ENCODE results near the gene C10orf90.

C10orf90 gene

DNA sequence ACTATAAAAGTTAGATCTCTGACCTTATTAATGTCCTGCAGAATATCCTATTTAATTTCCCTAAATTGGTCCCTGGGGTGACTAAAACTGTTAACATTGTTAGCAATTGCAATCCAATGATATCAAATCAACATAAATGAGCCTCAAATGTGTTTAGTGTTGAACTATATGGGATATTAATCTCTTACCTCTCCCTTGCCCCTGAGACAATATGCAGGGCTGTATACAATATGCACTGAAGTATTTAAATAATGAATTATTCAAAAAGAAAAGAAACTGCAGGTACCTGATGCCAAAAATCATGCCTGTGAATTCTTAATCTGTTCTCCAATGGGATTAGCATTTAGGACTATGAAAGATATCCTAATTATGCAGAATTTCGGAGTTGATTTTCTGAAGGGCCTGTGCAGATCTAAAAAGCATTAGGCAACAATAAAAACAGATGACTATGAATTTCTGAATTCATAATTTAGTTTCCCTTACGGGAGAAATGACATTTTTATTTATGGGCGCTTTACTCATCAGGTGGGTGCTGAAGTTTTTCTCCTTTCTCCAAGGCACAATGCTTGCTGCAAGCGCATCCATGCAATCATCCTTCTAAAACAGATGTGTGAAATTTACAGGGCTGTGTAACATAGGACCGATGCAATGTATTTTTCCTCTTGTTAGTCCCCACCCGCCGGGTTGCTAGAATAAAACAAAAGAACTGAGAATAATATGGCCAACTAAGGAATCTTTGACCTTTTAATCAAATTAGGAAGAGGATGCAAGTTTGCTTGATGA, 5.4 kb upstream of the C10orf90 start:
- H3K4me3 ChIP-seq (ENCODE audit: low read depth, low read length): no peak overlapping the region

DNA sequence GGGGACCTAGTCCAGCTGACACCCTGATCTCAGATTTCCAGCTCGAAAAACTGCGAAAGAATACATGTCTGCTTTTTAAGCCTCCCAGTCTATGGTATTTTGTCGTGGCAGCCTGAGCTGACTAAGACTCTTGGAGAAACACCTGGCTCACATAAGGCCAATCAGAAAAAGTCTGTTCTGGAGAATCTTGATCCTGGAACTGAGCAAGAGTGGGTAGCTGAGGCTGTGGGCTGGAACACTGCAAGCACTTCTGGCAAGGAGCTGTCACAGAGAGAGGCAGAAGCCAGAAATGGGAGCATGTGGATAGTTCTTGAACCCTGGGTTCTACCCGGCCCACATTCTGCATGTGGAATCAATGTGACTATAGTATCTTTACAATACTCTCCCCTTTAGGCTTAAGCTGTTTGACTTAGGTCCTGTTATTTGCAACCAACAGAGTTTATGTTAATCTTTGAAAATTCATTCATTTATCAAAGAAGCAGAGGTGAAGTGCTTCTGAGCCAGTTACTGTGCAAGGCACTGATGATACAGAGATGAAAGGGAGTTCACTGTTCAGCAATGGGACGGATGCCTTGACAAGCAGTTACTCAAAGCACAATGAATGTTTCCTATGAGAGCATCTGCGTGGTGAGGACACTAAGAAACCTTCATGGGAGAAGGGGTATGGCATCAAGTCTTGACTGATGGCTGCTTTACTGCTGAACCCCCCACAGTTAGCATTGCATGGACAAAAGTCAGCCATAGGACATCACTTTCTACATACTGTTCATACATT, 4.4 kb upstream of the C10orf90 start:
- DNase-seq (ENCODE audit: low read depth): no peak
- TF ChIP-seq CTCF (IDR thresholded peaks at IDR 0.05; ENCODE audit: insufficient read depth, low read depth, low read length, missing control alignments): no peak
- no peak overlapping the region for H3K4me3 ChIP-seq (ENCODE audit: low read depth, low read length)

More for the DNA sequence above, 5.4 kb upstream of the C10orf90 start:
- no peak for DNase-seq (ENCODE audit: low read depth)
- no peak for TF ChIP-seq CTCF (IDR thresholded peaks at IDR 0.05; ENCODE audit: insufficient read depth, low read depth, low read length, missing control alignments)

DNA sequence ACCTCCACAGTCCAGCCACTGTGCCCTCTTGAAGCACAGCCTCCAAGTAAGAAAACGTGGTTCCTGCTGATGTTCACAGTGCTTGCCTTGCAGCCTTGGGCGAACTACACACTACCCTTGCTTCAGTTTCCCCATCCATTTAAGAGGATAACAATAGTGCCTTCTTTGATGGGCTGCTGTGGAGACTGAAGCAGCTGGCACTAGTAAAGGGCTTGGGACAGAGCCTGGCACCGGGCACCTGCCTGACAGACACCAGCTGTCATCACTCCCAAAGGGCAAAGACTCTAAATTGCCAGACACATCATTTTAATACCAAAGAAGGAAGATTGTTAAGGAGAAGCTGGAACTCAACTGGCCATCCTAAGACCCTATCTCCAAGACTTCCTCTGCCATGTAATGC, 3.1 kb upstream of the C10orf90 start:
- no peak for TF ChIP-seq CTCF (IDR thresholded peaks at IDR 0.05; ENCODE audit: insufficient read depth, low read depth, low read length, missing control alignments)
- no peak for DNase-seq (ENCODE audit: low read depth)
- no peak overlapping the region for H3K4me3 ChIP-seq (ENCODE audit: low read depth, low read length)

- TF ChIP-seq CTCF (IDR thresholded peaks at IDR 0.05; ENCODE audit: insufficient read depth, low read depth, low read length, missing control alignments): no peak
- no peak for DNase-seq (ENCODE audit: low read depth)
- H3K4me3 ChIP-seq (ENCODE audit: low read depth, low read length): no peak overlapping the region
These were observed 996 bp upstream of the C10orf90 start for GRCh38 chr10:126671402-126671975.

DNA sequence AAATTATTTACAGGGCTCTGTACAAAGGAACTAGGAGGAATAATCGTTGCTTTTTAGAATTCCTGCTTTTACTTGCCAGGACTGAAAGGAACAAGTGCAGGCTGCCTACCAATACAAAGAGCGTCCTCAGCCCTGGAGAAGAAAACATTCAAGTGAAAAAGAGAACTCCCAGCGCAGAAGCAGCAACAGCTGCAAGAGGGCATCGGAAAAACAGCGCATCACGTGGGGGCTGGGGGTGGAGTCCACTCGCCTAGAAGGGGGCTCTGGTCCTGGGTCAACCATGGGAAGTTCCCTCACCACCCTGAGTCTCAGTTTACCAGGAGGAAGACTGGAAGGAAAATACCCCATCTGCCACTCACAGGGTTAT, 385 bp upstream of the C10orf90 start:
- DNase-seq (ENCODE audit: low read depth): no peak
- TF ChIP-seq CTCF (IDR thresholded peaks at IDR 0.05; ENCODE audit: insufficient read depth, low read depth, low read length, missing control alignments): no peak
- H3K4me3 ChIP-seq (ENCODE audit: low read depth, low read length): no peak overlapping the region

DNA sequence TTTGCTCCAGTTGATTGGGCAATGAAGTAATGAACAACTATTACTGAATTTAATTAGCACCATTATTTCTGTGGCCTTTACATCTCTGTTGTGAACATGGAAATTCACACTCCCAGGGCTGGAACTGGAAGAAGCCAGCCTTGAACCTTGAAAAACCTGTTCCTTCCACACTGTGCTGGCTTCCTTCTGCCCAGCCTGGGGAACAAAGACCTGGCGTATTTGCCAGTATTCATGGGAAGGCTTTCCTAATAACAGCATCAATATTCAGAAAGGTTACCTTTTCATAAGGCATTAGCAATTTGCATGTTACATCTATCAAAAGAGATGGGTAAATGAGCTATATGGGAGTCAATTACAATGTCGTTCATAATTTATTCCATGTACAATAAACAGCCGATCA, 1.3 kb downstream of the C10orf90 start:
- H3K4me3 ChIP-seq (ENCODE audit: low read depth, low read length): no peak overlapping the region
- TF ChIP-seq CTCF (IDR thresholded peaks at IDR 0.05; ENCODE audit: insufficient read depth, low read depth, low read length, missing control alignments): no peak
- no peak for DNase-seq (ENCODE audit: low read depth)

All from GM12865 (cell line).